ENCODE data around the gene AGFG2.

Gene AGFG2

GRCh38 chr7:100612730-100613390 is 73.9 kb downstream of the AGFG2 start:
- DNase-seq (ENCODE audit: low read depth): no peak

GRCh38 chr7:100613412-100614175 is 74.6 kb downstream of the AGFG2 start:
- DNase-seq (ENCODE audit: low read depth): no peak

GRCh38 chr7:100614308-100614861 is 75.4 kb downstream of the AGFG2 start:
- no peak for DNase-seq (ENCODE audit: low read depth)

Data from stimulated activated CD8-positive, alpha-beta memory T cell treated with anti-CD3 and anti-CD28 coated beads, Interleukin-15, amount 100 ng/mL, for 24 hours (primary cell).